ENCODE data around the gene ARHGDIB.
A peak's percentile ranks its signal among the peaks of the same experiment; 100 is the strongest.

ARHGDIB gene

DNA sequence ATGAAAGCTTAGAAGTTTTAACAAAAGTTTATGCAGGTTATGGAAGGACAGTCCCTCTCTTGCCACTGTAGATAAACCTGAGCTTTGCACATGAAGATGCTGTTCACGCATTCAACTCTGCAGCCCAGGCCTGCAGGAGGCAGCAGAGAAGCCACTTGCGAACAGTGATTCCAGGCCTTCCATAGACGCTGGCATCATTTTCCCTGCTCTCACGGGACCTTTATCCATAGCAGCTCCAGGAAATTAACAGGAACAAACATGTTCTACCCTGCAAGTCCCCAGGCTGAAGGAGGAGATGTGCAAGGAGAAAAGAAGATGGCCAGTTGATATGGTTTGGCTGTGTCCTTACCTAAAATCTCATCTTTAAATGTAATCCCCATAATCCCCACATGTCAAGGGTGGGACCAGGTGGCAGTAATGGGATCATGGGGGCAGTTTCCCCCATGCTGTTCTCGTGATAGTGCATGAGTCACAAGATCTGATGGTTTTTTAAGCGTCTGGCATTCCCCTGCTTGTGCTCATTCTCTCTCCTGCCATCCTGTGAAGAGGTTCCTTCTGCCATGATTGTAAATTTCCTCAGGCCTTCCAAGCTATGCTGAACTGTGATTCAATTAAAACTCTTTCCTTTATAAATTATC, 25.1 kb downstream of the ARHGDIB start:
- no peak overlapping the region for H3K9ac ChIP-seq (ENCODE audit: low read depth, low read length)
- no peak overlapping the region for H3K4me3 ChIP-seq (ENCODE audit: low read length)
- H3K36me3 ChIP-seq (ENCODE audit: insufficient read depth, low read depth, low read length) = no peaks in the 10 kb centered on the region
- no peaks in the 10 kb centered on the region for H3K4me1 ChIP-seq (ENCODE audit: insufficient read depth, low read length)
- no peaks in the 10 kb centered on the region for H3K27me3 ChIP-seq (ENCODE audit: insufficient read depth, low read length)
- no peak overlapping the region for H3K27ac ChIP-seq (ENCODE audit: low read length)
- H3K9me3 ChIP-seq (ENCODE audit: insufficient read depth, low read depth, low read length) = no peaks in the 10 kb centered on the region

DNA sequence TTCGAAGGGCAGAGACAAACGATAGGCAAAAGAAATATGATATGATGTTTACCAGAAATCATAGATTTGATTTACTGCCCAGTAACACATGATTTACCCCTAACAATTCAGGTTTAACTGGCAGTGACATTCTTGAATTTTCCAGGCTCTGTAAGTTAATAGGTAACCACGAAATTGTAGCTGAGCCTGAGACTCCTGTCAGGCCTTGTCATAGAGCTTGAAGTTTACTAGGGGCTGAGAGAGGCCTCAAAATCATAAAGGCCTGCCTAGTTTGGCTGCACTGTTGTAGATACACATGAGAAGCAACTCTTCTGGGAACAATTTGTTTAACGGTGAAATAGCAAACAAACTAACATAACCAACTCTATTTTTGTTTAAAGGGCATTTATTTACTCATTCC, 26.4 kb downstream of the ARHGDIB start:
- Histone ChIP-seq H3K4me3 (ENCODE audit: low read length) (no peak overlapping the region), H3K9ac (ENCODE audit: low read depth, low read length) (no peak overlapping the region), H3K27ac (ENCODE audit: low read length) (no peak overlapping the region), H3K9me3 (ENCODE audit: insufficient read depth, low read depth, low read length) (no peaks in the 10 kb centered on the region), H3K27me3 (ENCODE audit: insufficient read depth, low read length) (no peaks in the 10 kb centered on the region), H3K4me1 (ENCODE audit: insufficient read depth, low read length) (no peaks in the 10 kb centered on the region), H3K36me3 (ENCODE audit: insufficient read depth, low read depth, low read length) (no peaks in the 10 kb centered on the region)

DNA sequence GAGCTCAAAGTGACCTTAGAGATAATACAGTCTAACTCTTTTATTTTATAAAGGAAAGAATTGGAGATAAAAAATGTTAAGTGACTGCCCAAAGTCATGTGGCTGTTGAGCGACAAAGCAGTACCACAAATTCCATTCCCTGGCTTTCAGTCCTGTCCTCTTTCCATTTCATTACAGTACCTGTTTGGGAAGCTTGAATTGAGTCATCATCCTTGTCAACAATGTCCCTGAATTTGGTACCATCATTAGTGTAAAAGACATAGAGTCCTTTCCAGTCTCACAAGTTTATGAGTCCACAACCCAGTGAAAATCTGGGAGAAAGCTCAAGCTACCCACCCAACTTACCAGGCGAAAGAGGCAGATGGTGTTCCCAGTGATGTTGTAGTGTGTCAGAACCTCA, 26.9 kb downstream of the ARHGDIB start:
- no peaks in the 10 kb centered on the region for H3K9me3 ChIP-seq (ENCODE audit: insufficient read depth, low read depth, low read length)
- H3K4me3 ChIP-seq (ENCODE audit: low read length) = no peak overlapping the region
- H3K4me1 ChIP-seq (ENCODE audit: insufficient read depth, low read length) = no peaks in the 10 kb centered on the region
- H3K27ac ChIP-seq (ENCODE audit: low read length) = no peak overlapping the region
- no peaks in the 10 kb centered on the region for H3K36me3 ChIP-seq (ENCODE audit: insufficient read depth, low read depth, low read length)
- no peak overlapping the region for H3K9ac ChIP-seq (ENCODE audit: low read depth, low read length)
- no peaks in the 10 kb centered on the region for H3K27me3 ChIP-seq (ENCODE audit: insufficient read depth, low read length)

DNA sequence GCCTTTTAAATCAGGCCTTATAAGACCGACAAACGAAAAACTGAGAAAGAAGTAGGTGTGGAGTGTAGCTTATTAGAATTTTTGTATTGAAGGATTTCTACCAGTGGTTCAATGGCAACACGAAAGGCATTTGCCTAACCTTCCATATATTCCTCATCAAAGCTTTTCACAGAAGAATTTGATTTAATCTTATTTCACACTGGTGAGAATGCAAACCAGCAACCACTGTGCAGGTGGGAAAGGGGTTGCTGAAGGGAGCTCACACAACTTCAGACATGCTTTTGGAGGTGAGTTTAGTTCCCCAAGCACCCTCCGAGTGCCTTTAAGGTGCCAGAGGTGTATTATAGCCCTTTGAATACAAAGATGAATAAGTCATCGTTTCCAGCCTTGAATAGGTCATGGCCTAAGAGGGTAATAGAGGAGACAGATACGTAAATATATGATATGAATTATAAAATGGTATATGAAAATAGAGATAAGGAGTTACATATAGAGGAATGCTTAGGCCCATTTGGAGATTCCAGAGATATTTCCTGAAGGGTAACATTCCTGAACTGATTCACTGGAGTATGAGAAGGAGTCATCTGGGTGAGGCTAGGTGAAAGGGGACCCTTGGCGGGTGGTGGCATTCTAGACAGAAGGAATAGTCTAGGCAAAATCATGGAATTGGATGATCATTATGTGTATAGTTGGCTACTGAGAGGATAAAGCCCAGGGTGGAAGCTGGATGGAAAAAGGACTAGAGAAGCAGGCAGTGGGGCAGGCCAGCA, 29.4 kb downstream of the ARHGDIB start:
- H3K36me3 ChIP-seq (ENCODE audit: insufficient read depth, low read depth, low read length) = no peaks in the 10 kb centered on the region
- no peak overlapping the region for H3K9ac ChIP-seq (ENCODE audit: low read depth, low read length)
- H3K27ac ChIP-seq (ENCODE audit: low read length) = no peak overlapping the region
- H3K9me3 ChIP-seq (ENCODE audit: insufficient read depth, low read depth, low read length) = no peaks in the 10 kb centered on the region
- H3K4me3 ChIP-seq (ENCODE audit: low read length) = no peak overlapping the region
- H3K4me1 ChIP-seq (ENCODE audit: insufficient read depth, low read length) = peaks cover 8% of the 10 kb centered on the region
- H3K27me3 ChIP-seq (ENCODE audit: insufficient read depth, low read length) = no peaks in the 10 kb centered on the region

DNA sequence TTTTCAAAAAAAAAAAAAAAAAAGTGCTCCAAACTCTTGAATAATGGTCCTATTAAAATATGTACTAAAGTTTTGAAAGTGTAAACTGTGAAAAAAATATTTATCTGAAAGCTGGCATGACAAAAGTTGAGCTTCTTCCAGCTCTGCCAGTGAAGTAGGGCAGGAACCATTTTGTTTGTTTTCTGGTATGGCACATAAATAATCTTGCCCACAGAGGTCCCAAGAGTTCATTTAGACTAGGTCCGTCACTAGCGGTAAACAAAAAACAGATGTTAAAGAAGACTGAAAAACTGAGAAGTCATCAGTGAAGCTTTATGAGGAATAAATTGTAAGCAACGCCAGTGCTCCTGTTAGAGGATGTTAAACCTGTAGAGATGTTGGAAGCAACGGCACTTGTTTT, 30.0 kb downstream of the ARHGDIB start:
- Histone ChIP-seq H3K9ac (ENCODE audit: low read depth, low read length) (no peak overlapping the region), H3K27me3 (ENCODE audit: insufficient read depth, low read length) (no peaks in the 10 kb centered on the region), H3K27ac (ENCODE audit: low read length) (no peak overlapping the region), H3K4me1 (ENCODE audit: insufficient read depth, low read length) (peaks cover 8% of the 10 kb centered on the region), H3K36me3 (ENCODE audit: insufficient read depth, low read depth, low read length) (no peaks in the 10 kb centered on the region), H3K9me3 (ENCODE audit: insufficient read depth, low read depth, low read length) (no peaks in the 10 kb centered on the region), H3K4me3 (ENCODE audit: low read length) (no peak overlapping the region)

DNA sequence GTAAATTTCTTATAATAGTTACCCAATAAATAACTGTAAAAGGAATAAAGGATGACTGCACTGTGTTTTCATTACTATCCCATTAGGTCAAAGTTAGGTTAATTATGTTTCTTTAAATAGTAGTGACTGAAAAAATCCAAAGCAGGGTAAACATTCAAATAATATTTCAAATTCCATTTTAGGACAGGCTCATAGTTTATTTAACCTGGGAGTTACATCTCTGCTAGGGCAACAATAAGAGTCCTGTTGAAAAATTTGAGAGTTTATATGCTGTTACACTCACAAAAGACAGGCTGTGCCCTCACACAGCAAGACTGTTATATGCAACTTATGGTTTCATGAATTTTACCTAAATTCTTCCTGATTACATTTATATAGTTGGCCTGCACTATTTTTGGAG, 31.1 kb downstream of the ARHGDIB start:
- no peaks in the 10 kb centered on the region for H3K36me3 ChIP-seq (ENCODE audit: insufficient read depth, low read depth, low read length)
- H3K27ac ChIP-seq (ENCODE audit: low read length) = no peak overlapping the region
- no peak overlapping the region for H3K9ac ChIP-seq (ENCODE audit: low read depth, low read length)
- no peaks in the 10 kb centered on the region for H3K9me3 ChIP-seq (ENCODE audit: insufficient read depth, low read depth, low read length)
- no peak overlapping the region for H3K4me3 ChIP-seq (ENCODE audit: low read length)
- no peaks in the 10 kb centered on the region for H3K27me3 ChIP-seq (ENCODE audit: insufficient read depth, low read length)
- peaks cover 8% of the 10 kb centered on the region for H3K4me1 ChIP-seq (ENCODE audit: insufficient read depth, low read length)

DNA sequence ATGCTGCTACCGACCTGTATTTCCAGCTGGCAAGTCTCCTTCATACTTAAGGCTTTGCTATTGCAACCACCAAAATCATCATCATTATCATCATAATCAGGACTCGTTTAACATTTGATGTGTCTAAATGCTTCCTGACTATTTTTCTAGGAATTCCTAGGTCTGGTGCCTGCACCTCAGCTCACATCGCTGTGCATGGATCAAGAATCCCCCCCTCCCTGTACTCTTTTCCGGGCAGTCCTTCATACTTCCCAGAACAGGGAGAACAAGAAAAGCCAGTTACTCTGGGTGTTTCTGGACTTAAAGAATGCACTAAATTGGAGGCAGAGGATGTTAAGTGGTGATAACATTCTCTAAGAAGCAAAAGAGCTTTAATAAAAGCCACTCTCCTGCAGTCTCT, 32.5 kb downstream of the ARHGDIB start:
- Histone ChIP-seq H3K36me3 (ENCODE audit: insufficient read depth, low read depth, low read length) (no peaks in the 10 kb centered on the region), H3K4me1 (ENCODE audit: insufficient read depth, low read length) (peaks cover 8% of the 10 kb centered on the region), H3K9me3 (ENCODE audit: insufficient read depth, low read depth, low read length) (no peaks in the 10 kb centered on the region), H3K27me3 (ENCODE audit: insufficient read depth, low read length) (no peaks in the 10 kb centered on the region), H3K27ac (ENCODE audit: low read length) (no peak overlapping the region), H3K4me3 (ENCODE audit: low read length) (peak overlapping the region; percentile 29; the same call in 1 of the 2 replicates), H3K9ac (ENCODE audit: low read depth, low read length) (no peak overlapping the region)

DNA sequence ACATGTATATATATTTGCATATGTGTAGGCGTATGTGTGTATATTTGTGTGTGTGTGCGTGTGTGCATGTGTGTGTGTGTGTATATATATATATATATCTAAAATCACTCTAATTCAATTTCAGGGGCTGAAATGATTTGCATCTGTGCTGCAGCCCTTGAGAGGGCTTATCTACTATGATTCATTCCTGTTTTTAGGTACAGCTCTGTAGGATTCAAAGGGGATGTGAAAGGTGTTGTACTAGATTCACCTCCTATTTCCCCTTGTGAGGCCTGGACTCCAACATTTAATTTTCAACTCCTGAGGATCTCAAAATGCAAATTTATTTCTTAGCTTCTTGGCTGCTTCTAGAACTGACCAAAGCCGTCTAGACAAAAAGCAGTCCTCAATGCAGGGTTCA, 34.1 kb downstream of the ARHGDIB start:
- H3K4me1 ChIP-seq (ENCODE audit: insufficient read depth, low read length) = peaks cover 8% of the 10 kb centered on the region
- H3K9ac ChIP-seq (ENCODE audit: low read depth, low read length) = no peak overlapping the region
- no peaks in the 10 kb centered on the region for H3K27me3 ChIP-seq (ENCODE audit: insufficient read depth, low read length)
- no peaks in the 10 kb centered on the region for H3K36me3 ChIP-seq (ENCODE audit: insufficient read depth, low read depth, low read length)
- H3K9me3 ChIP-seq (ENCODE audit: insufficient read depth, low read depth, low read length) = no peaks in the 10 kb centered on the region
- H3K27ac ChIP-seq (ENCODE audit: low read length) = no peak overlapping the region
- no peak overlapping the region for H3K4me3 ChIP-seq (ENCODE audit: low read length)

DNA sequence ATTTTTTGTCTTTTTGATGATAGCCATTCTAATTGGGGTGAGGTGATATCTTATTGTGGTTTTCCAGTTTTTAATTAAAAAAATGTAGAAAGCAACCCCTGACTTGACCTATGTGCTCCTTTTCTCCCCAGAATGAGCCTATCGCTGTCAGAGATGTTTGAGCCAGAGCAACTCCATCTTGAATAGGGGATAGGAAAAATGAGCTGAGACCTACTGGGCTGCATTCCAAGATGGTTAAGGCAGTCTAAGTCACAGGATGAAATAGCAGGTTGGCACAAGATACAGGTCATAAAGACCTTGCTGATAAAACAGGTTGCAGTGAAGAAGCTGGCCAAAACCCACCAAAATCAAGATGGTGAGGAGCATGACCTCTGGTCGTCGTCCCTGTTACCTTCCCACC, 36.9 kb downstream of the ARHGDIB start:
- Histone ChIP-seq H3K36me3 (ENCODE audit: insufficient read depth, low read depth, low read length) (no peaks in the 10 kb centered on the region), H3K27ac (ENCODE audit: low read length) (no peak overlapping the region), H3K9ac (ENCODE audit: low read depth, low read length) (no peak overlapping the region), H3K4me1 (ENCODE audit: insufficient read depth, low read length) (peaks cover 8% of the 10 kb centered on the region), H3K27me3 (ENCODE audit: insufficient read depth, low read length) (no peaks in the 10 kb centered on the region), H3K4me3 (ENCODE audit: low read length) (no peak overlapping the region), H3K9me3 (ENCODE audit: insufficient read depth, low read depth, low read length) (no peaks in the 10 kb centered on the region)

DNA sequence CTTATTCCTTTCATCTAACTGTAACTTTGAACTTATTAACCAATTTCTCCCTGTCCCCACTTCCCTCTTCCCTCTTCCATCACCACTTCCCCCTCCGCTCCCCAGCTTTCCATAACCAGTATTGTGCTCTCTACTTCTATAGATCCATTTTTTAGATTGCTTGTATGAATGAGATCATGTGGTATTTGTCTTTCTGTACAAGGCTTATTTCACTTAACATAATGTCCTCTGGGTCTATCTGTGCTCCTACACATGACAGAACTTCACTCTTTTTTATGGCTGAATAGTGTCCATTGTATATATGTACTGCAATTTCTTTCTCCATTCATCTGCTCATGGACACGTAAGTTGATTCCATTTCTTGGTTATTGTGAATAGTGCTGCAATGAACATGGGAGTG, 37.5 kb downstream of the ARHGDIB start:
- Histone ChIP-seq H3K4me3 (ENCODE audit: low read length) (no peak overlapping the region), H3K27me3 (ENCODE audit: insufficient read depth, low read length) (no peaks in the 10 kb centered on the region), H3K27ac (ENCODE audit: low read length) (no peak overlapping the region), H3K4me1 (ENCODE audit: insufficient read depth, low read length) (peaks cover 5% of the 10 kb centered on the region), H3K9me3 (ENCODE audit: insufficient read depth, low read depth, low read length) (no peaks in the 10 kb centered on the region), H3K36me3 (ENCODE audit: insufficient read depth, low read depth, low read length) (no peaks in the 10 kb centered on the region), H3K9ac (ENCODE audit: low read depth, low read length) (no peak overlapping the region)

DNA sequence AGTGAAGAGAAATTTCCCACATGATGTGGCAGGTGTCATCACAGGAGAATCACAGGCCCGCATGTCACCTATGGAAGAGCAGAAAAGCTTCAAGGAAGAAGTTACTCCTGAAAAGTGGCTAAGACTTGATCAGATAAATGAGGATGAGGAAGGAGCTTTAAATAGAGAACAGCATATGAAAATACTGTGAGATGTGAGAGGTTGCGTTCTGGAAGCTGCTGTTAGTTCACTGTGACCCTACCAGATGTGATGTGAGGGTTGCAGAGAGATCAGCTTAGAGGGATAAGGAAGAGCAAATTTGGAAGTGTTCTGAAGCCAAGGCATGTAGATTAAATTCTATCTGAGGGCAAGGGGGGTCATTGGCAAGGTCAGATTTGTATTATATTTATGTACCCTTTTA, 40.2 kb downstream of the ARHGDIB start:
- Histone ChIP-seq H3K4me3 (ENCODE audit: low read length) (no peak overlapping the region), H3K9me3 (ENCODE audit: insufficient read depth, low read depth, low read length) (no peaks in the 10 kb centered on the region), H3K36me3 (ENCODE audit: insufficient read depth, low read depth, low read length) (no peaks in the 10 kb centered on the region), H3K27ac (ENCODE audit: low read length) (no peak overlapping the region), H3K27me3 (ENCODE audit: insufficient read depth, low read length) (no peaks in the 10 kb centered on the region), H3K4me1 (ENCODE audit: insufficient read depth, low read length) (no peaks in the 10 kb centered on the region), H3K9ac (ENCODE audit: low read depth, low read length) (no peak overlapping the region)

DNA sequence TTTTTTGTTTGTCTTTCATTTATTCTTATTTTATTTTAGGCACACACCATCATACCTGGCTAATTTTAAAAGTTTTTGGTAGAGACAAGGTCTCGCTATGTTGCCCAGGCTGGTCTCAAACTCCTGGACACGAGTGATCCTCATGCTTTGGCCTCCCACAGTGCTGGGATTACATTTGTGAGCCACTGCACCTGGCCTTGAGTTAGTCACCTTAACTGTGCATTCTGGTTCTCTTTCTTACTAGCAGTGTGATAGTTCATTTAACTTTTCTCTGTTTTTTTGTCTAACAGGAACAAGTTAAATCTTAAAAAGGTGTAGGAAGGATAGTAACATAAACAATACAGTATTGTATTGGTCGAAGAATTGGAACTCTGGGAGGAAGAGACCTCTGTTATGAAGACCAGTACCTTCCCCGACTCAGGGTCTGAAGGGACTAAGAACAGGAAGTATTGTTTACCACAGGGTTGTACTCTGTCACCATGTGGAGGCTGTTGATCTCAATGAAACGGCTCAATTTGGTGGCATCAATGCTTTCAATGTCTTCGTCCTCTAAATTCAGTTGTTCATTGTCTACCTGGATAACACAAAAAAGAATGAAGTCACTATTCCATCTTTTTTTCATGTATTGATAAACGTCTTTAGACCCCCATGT, 40.8 kb downstream of the ARHGDIB start:
- Histone ChIP-seq H3K27ac (ENCODE audit: low read length) (no peak overlapping the region), H3K27me3 (ENCODE audit: insufficient read depth, low read length) (no peaks in the 10 kb centered on the region), H3K4me1 (ENCODE audit: insufficient read depth, low read length) (no peaks in the 10 kb centered on the region), H3K4me3 (ENCODE audit: low read length) (no peak overlapping the region), H3K9ac (ENCODE audit: low read depth, low read length) (no peak overlapping the region), H3K36me3 (ENCODE audit: insufficient read depth, low read depth, low read length) (no peaks in the 10 kb centered on the region), H3K9me3 (ENCODE audit: insufficient read depth, low read depth, low read length) (no peaks in the 10 kb centered on the region)
